Ramos (cell line): ENCODE measurements around the gene INTS15.

ENCODE experiments used
- in situ Hi-C: fragments of 300-500 bp; cut with MboI; formaldehyde crosslinking; loops from one replicate; pipeline ENCODE4 v1.14.3; 2022; ENCODE audit warnings: low sequenced_read_pairs; ENCODE audit not compliant: unreplicated experiment

The INTS15 gene

DNA sequence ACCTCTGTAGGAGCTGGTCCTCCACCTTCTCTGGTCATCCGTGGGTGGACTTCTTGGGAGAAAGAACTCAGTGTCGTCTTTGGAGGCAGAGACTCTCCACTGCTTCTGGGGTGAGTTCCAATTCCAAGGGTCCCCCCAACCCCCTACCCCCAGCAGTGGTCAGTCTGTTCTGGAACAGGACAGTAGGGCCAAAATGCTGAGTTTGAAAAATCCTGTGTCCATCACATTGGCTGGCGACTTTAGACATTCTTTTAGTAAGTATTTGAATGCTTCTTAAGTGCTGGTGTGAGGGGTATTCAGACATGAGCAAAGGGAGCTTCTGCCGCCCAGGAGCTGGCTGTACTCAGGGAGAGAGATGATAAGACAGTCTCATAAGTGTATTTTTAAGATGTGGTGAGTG is 49.2 kb downstream of the INTS15 start:
- in situ Hi-C loops: no loop called here

DNA sequence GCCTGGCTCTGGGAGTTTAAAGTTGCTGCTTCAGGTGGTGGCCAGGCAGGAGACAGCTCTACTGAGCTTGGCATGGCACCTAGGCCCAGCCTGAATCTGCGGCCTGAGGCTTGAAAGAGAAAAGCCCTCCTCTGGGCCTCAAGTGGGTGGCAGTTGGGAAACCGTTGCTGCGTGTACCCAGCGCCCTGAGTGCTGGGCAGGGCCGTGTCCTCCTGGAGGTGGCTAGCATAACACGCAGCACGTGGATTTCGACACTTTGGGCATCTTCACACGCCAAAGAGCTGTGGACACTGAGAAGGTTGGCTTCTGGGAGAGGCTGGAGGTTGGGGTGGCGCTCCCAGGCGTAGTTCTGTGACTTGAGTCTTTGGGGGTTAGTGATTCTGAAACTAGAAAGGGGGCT is 49.8 kb downstream of the INTS15 start:
- in situ Hi-C loops: no loop called here

DNA sequence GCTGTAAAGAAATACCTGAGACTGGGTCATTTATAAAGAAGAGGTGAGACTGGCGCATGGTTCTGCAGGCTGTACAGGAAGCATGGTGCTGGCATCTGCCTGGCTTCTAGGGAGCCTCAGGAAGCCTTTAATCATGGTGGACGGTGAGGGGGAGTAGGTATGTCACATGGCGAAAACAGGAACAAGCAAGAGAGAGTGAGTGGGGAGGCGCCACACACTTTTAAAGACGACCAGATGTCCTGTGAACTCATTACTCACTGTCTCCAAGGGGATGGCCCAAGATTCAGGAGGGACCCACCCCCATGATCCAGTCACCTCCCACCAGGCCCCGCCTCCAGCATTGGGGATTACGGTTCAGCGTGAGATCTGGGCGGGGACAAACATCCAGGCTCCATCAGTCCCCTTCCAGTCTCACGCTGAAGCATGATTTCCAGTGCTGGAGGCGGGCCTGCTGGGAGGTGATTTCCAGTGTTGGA is 50.5 kb downstream of the INTS15 start:
- in situ Hi-C loops: no loop called here

DNA sequence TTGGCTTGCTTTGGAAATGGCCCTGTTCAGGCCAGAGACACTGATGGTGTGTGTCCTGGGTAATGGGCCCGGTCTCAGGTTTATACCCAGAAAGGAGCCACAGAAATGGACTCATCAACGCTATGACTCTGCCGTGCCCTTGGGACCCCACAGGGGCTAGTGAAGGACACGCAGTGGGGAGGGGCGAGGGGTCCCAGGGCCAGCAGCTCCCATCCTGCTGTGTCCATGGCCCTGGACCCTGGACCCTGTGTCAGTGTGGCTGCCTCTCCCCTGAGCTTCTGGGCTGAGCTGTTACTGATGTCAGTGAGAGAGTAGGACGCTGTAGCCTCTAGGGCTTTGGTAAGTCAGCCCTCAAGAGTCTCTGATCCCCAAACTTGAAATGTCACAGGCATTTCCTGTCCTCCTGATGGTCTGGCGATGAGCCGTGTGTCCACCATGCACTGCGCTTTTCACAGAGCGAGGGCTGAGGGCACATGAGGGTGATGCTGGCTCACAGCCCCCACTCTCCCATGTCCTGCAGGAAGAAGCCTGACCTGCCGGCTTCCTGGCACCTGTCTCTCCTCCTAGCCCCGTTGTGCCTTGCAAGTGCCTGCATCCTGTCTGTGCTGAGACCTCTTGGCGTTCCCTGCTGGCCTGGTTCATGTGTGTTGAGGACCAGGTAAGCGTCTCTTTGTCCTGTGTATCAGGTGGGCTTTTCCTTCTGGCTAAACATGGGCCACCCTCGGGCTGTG is 51.6 kb downstream of the INTS15 start:
- in situ Hi-C loops: no loop called here

DNA sequence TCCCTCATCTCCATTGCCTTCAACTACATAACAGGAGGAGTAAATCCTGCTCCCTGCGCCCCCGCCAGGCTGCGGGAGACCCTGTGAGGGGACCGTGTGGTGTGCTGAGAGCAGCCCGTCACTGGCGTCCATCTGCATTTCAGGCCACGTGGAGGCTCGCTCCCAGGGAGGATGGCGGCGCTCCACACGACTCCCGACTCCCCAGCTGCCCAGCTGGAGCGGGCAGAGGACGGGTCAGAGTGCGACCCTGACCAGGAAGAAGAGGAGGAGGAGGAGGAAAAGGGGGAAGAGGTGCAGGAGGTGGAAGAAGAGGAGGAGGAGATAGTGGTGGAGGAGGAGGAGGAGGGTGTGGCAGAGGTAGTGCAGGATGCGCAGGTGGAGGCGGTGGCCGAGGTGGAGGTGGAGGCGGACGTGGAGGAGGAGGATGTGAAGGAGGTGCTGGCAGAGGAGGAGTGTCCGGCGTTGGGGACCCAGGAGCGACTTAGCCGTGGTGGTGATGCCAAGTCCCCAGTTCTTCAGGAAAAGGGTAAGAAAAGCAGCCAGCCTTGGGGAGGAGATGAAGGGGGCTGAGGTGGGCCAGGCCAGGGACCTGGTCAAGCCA is 52.5 kb downstream of the INTS15 start:
- in situ Hi-C loops: no loop called here

DNA sequence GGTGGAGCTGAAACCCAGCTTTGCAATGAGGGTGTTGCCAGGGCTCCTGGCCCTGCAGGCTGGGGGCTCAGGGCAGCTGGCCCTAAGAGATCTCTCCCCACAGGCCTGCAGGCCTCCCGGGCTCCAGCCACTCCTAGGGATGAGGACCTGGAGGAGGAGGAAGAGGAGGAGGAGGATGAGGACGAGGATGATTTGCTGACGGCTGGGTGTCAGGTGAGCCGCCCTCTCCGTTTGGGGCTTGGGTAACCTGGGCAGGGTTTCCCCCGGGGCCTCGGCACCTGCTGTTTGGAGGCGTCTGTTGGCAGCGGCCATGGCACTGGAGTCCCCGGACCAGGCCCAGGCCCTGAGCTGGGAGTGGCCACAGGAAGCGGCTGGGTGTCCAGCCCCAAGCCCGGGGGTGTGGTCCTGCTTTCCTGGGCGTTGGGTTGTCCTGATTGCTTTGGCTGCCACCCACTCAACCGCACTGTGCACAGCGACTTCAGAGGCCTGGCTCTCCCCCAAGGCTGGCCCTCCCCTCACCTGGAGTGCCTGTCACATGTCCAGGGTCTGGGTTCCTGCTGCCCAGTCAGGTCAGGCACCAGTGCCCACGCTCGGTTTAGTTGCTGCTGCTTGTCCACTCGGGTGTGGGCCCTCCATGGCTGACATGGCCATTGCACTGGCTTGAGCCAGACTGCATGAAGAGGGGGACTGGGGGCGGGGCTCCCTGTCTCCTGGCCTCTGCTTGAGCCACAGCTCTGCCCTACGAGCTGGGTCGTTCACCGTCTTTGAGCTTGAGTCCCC is 53.2 kb downstream of the INTS15 start:
- in situ Hi-C loops: no loop called here

DNA sequence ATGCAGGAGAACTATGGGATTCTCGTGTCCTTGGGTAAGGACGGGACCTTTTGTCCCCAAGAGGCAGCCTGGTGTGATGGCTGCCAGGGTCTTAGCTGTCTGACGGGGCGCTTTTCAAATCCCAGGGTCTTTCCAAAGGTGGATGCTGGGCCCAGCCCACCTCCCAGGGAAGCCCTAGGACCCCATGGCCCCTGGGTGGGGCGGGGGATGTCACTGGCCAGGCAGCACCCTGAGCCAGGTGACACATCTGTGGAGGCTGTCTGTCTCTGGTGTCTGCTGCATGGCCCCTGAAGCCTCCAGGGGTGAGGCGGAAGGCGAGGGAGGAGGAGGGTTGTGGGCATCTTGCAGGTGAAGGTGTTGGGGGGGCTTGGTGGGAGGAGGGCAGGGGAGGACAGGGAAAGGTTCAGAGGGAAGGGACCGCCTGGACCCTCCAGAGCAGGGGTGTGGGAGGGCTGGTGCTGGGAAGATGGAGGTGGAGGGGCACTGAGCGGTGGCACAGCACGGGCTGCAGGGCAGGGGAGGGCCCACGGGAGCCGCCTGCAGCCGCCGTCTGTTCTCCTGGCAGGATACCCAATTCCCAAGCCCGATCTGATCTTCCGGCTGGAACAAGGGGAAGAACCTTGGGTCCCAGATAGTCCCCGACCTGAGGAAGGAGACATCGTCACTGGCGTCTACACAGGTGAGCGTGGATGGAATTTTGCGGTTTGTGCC is 54.2 kb downstream of the INTS15 start:
- in situ Hi-C loops: no loop called here

DNA sequence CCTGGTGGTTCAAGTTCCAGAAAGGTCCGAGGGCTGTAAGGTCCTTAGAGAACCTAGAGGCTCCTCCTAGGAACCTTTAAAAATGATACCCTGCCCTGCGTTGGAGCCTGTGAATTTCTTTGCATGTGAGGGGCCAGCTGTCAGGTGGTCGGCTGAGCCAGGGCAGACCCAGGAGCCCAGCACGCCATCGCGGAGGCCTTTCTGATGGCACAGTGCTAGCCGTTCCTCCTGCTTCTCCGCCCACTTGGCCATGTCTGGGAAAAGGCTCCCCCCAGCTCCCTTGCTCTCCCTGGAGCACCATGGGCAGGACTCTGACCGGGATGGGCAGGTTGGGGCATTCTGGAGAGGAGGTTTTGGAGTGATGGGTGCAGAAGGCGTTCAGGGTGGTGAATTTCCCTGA is 54.9 kb downstream of the INTS15 start:
- in situ Hi-C loops: no loop called here

DNA sequence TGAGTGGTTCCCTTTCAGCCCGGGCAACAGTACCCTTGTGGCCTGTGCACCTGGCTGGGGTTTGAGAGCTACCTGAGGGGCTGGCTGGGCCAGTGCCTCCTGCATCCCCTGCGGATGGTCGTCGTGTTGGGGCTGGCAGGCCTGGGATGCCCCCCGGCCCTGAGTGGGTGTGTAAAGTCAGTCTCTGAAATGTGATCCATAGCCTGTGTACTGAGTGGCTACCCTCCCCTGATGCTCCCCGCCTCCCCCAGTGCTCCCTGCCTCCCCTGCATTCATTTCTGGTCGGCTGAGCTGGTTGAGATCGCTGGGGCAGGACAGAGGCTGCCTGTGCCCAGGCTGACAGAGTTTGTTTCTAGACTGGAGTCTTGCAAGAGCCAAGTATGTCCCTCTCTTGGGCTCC is 56.6 kb downstream of the INTS15 start:
- in situ Hi-C loops: no loop called here

DNA sequence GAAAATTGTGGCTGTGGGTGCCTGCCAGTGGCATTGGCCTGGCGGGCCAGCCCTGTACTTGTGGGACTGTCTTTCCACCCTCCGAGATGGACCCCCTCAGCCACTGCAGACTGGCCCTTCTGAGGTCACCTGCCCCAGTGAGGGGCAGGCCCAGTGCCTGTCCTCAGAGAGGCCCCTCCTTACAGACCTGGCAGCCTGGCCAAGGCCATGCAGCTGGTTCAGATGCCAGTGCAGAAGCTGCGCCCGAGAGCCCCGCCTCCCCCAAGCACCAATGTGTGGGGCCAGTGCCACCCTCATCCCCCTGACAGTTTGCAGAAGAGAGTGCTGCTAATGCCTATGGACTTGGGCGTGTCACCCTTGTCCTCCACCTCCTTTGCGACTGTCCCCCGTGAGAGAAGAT is 57.3 kb downstream of the INTS15 start:
- in situ Hi-C loops: no loop called here

DNA sequence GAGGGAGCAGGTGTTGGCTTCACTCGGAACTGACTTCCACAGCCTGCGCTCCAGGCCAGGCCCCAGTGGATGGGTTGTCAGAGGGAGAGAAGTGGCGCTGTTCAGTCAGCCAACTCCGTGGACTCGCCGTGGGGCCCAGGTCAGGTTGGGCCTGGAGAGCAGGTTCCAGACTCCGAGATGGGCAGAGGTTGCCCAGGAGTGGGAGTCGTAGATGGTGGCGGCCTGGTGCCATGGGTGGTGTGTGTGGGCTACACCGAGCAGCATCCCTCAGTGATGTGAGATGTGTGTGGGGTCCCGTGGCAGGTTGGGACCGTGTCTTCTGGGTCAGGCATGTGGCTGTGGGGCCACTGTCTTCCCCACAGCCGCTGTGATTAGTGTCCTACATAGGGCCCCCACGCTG is 57.7 kb downstream of the INTS15 start:
- in situ Hi-C loops: no loop called here

DNA sequence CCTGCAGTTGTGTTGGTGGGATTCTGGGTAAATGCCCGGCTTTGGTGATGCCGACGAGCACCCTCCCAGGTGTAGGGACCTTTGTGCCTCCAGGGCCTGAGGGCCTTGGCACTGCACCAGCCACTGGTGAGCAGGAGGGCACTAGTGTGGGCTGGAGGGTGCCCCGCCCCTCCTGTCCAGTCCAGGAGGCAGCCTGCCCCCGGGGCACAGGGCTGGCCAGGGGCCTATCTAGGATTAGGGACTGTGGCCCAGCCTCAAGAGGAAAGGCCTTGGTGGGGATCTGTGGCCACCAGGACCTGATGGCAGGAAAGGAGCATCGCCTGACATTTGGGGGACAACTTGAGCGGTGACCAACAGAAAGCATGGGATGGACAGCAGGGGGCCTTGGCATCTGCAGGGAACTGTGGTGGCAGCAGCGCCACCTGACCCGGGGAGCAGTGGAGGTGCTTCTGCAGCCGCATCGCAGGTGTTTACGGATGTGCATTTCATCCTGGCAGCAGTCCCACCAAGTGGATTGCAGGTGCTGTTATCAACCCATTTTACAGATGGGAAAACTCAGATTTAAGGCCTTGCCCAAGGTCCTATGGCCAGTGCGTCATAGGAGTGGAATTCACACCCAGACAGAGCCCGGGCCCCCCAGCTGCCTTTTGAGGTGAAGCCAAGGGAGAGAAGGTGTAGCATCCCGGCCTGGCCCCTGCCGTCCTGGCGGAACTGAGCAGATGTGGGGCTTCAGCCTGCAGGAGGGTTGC is 58.4 kb downstream of the INTS15 start:
- in situ Hi-C loops: no loop called here

DNA sequence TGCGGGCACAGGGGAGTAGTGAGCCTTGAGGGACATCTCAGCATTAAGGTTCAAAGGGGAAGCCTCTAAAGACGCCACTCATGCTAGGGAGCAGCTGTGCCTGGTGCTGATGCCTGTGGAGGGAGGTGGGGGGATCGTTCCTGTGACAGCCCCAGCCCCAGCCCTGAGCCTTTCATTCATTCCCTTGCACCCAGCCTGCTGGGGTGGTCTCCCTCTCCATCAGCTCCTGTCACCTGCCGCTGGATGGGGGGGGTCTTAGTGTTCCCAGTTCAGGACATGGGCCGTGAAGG is 58.9 kb downstream of the INTS15 start:
- in situ Hi-C loops: no loop called here

DNA sequence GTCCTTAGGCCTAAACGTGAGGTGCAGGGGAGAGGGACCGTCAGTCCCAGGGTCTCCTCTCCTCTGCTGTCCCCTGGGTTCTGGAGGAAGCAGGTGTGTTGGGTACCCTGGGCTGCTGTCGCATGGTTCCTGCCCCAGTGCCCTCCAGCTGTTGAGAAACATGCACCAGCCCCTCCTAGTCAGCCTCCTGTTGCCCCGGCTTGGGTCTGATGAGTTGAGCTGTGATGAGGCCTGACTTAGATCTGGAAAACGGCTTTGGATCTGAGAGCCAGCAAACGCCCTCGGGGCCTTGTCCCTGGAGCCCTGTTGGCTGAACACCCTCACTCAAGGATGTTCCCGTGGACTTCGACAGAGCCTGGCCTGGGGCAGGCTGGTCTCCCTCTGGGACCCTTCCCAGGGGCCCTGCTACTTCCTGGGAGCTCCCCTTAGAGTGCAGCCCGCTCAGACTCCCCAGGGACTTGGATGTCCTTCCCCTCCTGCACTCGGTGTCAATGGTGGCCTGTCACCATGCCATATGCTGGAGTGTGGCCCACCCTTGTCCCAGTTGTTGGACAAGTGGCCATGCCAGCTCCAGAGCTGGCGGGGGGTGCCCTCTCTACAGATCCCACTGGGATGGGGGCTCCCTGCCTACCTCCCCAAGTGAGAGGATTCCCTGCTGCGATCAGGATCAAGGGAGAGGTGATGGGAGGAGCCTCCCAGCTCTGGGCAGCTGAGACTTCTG is 59.6 kb downstream of the INTS15 start:
- in situ Hi-C loops: no loop called here

DNA sequence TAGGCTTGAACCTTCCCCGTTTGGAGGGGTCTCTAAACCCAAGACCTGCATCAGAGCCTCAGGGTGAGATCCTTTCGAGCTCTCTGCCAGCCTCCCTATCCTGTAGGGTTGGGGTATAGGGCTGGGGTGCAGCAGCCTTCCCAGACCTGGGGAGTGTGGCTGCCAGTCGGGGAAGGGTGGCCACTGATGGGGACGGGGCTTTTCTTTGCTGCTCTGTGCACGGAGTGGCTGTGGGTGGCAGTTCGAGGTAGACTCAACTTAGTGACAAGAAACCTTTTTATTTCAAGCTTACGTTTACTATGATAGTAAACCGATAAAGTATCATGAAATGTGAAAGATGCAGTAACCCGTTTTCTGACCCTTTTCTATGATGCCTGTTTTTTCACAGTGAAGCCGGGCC is 60.3 kb downstream of the INTS15 start:
- in situ Hi-C loops: no loop called here

DNA sequence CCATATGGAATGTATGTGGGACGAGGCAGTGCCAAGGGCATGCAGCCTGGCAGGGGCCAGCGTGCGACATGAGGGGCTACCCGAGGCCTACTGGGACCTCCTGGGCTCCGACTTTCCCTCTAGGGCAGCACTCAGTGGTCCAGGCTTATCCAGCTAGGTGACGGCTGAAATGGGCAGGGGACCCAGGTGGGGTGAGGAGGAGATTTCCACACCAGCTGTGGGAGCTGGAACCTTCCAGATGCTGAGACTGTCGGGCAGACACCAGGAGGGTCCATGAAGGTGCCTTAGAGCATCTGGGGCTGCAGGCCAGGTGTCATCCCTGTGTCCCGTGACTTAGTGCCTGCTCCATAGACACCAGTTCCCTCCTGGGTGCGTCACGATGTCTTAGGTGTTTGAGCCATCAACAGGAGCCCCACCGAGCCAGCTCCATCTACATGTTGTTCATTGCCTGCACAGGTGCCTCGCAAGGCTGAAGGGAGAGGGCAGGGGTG is 60.7 kb downstream of the INTS15 start:
- in situ Hi-C loops: no loop called here

DNA sequence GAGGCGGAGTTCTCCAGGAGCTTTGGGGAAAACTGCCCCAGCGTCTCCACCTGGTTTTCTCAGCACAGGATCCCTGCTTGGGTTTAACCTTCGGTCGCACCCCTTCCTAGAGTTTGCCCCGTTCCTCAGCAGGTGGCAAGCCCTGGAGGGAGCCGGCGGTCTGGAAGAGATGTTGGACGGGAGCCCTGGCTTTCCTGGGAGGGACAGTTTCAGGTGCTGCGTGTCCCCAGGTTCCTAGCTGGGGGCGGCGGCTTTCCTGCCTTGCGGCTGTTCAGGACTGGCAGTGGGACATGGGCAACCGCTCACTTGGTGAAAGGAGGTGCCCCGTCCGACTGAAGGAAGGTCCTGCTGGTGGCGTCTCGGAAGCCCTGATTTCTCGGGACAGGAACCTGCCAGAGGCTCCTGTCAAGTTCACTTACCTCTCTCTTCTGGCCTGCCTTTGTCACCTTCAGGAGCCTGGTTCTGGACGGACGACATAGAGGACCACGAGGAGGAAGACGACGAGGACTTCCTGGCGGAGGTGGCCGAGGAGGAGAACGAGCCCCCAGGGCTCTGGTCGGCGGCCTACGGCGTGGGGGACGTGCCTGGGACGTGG is 62.1 kb downstream of the INTS15 start:
- in situ Hi-C loops: no loop called here

DNA sequence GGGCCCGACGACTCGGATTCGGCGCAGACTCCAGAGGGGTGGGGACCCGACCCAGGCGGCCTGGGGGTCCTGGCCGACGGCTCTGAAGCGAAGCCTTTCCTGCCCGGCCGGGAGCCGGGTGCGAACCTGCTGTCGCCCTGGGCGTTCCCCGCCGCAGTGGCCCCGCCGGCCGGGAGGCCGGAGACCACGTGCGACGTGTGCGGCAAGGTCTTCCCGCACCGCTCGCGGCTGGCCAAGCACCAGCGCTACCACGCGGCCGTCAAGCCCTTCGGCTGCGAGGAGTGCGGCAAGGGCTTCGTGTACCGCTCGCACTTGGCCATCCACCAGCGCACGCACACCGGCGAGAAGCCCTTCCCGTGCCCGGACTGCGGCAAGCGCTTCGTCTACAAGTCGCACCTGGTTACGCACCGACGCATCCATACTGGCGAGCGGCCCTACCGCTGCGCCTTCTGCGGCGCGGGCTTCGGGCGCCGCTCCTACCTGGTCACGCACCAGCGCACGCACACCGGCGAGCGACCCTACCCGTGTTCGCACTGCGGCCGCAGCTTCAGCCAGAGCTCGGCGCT is 62.7 kb downstream of the INTS15 start:
- in situ Hi-C loops: no loop called here
